Omental fat pad (tissue), 4 donors: ENCODE measurements around the gene UBE4A. TPM values are rescaled to one million over a fixed set of nuclear protein-coding genes. Genes with fewer than 3 reads are reported as not detected.

ENCODE experiments used
- ATAC-seq: fragments of 150-250 bp; one replicate; pipeline ENCODE4 v1.9.1; 2016; ENCODE audit warnings: mild to moderate bottlenecking, moderate library complexity; ENCODE audit not compliant: low FRiP score
- DNase-seq: peaks from one replicate; pipeline ENCODE4 v3.0.0-alpha.2; 2019; ENCODE audit warnings: low spot score
- total RNA-seq, 4 donors: library from RNA; depleted of rRNA; stranded (reverse); fragments of >200 nt; gene quantifications; one replicate each; pipeline ENCODE4 v1.1.0, GENCODE V29; 2016
- TF ChIP-seq, protein P1 (sequence below), 3 donors: fragments of 450-650 bp; IDR thresholded peaks; one replicate each; pipeline ENCODE4 v1.5.1; 2016 to 2017; ENCODE audit warnings: antibody characterized with exemption in 3 of 3, mild to moderate bottlenecking in 3 of 3, moderate library complexity in 2 of 3

Gene UBE4A
- total RNA-seq, 4 donors from 2014 or later: 39.3 to 45.9 (median 42.3) TPM

DNA sequence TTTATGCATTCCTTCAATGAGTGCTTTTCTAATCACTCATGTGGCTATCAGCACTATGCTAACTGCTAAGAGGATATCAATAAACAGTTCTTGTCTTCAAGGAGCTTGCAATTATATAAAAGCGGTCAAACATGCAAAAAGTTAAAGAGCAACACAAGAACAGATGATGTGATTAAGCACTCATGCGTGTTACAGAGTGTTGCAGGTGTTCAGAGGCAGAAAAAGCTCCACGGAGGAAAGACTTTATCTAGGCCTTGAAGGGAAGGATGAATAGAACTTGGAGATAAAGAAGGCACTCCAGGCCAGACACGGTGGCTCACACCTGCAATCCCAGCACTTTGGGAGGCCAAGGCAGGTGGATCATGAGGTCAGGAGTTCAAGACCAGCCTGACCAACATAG lies 41.3 kb upstream of the UBE4A start:
- DNase-seq (no peak), ATAC-seq (no peak)
- TF ChIP-seq, protein P1, sequence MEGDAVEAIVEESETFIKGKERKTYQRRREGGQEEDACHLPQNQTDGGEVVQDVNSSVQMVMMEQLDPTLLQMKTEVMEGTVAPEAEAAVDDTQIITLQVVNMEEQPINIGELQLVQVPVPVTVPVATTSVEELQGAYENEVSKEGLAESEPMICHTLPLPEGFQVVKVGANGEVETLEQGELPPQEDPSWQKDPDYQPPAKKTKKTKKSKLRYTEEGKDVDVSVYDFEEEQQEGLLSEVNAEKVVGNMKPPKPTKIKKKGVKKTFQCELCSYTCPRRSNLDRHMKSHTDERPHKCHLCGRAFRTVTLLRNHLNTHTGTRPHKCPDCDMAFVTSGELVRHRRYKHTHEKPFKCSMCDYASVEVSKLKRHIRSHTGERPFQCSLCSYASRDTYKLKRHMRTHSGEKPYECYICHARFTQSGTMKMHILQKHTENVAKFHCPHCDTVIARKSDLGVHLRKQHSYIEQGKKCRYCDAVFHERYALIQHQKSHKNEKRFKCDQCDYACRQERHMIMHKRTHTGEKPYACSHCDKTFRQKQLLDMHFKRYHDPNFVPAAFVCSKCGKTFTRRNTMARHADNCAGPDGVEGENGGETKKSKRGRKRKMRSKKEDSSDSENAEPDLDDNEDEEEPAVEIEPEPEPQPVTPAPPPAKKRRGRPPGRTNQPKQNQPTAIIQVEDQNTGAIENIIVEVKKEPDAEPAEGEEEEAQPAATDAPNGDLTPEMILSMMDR (IDR thresholded peaks at IDR 0.05): no peak

DNA sequence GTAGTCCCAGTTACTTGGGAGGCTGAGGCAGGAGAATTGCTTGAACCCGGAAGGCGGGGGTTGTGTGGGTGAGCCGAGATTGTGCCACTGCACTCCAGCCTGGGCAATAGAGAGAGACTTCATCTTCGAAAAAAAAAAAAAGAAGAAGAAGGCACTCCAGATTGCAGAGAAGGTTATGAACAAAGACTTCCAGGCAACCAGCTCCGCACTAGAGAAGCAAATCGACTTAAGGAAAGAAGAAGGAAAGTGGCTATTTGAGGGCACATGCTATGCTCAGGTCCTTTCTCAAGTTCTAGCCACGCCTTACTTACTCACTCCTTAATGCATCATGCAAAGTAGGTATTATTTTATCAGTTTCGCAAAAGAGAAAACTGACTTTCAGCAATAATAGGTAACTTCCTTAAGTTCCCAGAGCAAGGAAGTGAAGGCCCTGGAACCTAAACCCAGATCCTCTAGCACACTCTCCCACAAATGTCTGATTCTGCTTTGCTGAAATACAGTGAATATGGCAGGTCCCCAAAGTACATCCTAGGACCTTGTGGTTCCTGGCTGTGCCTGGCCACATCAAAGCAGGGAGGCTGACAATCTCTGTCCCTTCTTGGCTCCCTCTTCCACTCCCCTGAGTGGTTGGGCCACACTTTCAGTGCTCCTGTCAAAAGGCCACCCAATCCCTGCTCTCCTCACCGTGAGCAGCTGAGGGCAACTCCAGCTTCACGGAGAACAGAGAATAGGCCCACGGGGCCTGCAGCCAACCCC lies 40.6 kb upstream of the UBE4A start:
- TF ChIP-seq, protein P1 (IDR thresholded peaks at IDR 0.05): no peak
- DNase-seq (no peak), ATAC-seq (no peak)

DNA sequence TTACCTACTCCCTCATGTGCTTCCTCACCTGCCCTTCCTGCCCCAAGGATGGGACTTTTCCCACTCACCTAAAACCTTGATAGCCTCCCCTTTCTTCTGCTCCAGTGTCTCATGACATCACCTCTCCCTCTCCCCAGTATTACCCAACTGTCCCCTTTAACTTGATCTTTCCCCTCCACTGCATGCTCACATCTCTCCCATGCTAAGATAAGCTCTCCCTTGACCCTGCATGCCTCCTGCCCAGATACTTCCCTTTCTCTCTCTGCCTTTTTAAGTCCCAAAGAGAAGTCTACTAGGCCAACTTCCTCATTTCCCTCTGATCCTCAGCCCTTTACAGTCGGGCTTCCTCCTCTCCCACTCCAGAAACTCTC lies 40.1 kb upstream of the UBE4A start:
- TF ChIP-seq, protein P1 (IDR thresholded peaks at IDR 0.05): no peak
- no peak for DNase-seq
- no peak for ATAC-seq

DNA sequence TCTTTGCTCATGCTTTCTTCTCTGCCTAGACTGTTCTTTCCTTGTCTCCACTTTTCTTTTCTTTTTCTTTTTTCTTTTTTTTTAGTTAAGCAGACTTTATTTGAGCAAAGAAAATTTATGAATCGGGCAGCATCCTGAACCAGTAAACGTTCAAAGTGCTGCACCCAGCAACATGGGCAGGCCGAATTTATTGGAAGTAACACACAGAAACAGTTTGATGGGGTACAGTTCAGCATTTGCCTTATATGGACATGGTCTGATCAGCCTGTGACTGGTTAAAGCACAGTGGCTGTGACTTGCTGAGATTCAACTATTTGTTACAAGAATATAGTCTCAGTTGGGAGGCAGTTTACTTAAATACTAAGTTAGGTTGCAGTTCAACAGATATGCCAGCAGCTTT lies 38.9 kb upstream of the UBE4A start:
- no peak for DNase-seq
- TF ChIP-seq, protein P1 (IDR thresholded peaks at IDR 0.05): no peak
- ATAC-seq: no peak

DNA sequence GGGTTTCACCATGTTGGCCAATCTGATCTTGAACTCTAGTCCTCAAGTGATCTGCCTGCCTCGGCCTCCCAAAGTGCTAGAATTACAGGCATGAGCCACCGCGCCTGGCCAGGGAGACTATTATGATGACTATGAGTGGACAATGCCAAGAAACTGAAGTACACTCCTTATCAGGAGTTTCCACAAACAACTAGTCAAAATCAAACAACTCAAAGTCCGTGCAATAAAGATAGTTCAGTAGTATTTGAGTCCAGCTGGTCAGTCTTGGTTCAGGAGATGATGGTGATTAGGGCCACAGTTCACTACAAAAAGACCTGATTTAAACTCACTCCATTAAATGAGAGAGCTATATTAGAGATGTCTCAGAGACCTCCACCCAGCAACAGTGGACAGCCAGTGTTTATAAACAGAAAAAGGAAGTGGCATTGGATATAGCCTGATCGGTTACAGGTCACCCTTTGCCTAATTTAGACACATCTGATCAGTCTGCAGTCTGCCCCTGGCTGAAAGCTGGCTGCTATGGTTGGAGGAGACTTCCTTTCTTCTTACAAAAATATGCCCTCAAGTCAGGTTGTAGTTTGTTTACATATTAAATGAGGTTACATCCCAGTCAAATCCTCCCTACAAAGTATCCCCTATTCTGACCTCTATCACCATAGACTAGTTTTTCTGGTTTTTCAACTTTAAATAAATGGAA lies 37.9 kb upstream of the UBE4A start:
- DNase-seq (no peak), ATAC-seq (no peak)
- TF ChIP-seq, protein P1 (IDR thresholded peaks at IDR 0.05): no peak

DNA sequence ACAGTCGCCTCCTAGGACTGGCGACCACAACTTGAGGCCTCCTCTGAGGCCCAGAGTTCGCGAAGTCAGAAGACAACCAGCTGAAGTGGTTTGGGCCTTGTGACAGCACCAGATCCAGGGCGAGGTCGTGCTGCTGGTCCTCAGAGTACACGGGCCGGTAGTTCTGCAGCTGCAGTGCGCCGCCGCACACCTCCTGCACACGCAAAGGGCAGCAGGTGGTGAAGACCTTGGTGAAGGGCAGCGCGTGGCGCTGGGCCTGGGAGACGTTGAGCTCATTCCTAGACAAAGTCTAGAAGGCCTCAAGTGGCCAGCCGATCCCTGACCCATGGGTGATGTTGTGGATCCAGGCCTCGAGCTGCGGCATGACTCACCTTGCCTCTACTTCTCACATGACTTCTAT lies 36.7 kb upstream of the UBE4A start:
- ATAC-seq (no peak), DNase-seq (no peak)
- TF ChIP-seq, protein P1 (IDR thresholded peaks at IDR 0.05): no peak

DNA sequence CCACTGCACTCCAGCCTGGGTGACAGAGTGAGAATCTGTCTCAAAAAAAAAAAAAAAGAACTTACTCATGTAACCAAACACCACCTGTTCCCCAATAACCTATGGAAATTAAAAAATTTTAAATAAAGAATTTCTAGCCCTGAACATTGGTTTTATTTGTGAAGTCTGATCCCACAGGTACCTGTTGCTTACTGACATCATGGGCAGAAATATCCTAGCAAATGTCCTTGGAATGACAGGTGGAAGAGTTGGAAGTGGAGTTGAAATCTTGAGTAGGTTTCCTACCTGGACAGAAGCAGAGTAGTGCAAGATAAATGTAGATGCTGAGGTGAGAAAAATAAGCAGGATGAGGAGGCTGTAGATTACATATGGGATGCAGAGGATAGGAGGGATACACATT lies 34.1 kb upstream of the UBE4A start:
- TF ChIP-seq, protein P1 (IDR thresholded peaks at IDR 0.05): no peak
- DNase-seq (no peak), ATAC-seq (no peak)
